ENCODE results near the gene SPRY4. TPM values are rescaled to one million over a fixed set of nuclear protein-coding genes. Genes with fewer than 3 reads are reported as not detected.
"Not testable (repeated sequence)": the region's sequence is repeated elsewhere in the genome, so short reads cannot be mapped to it uniquely, and the experiment has no call there.

The SPRY4 gene
- total RNA-seq, 1 donor from 2014 or later: 16.7 TPM

- DNase-seq (ENCODE audit: low spot score): no peak
Measured at GRCh38 chr5:142295084-142295758, 29.6 kb downstream of the SPRY4 start.

- no peak for DNase-seq (ENCODE audit: low spot score)
Measured at GRCh38 chr5:142293486-142293885, 31.3 kb downstream of the SPRY4 start.

- no peak for DNase-seq (ENCODE audit: low spot score)
Measured at GRCh38 chr5:142292808-142293207, 32.0 kb downstream of the SPRY4 start.

GRCh38 chr5:142292249-142292648 is 32.6 kb downstream of the SPRY4 start:
- no peak for DNase-seq (ENCODE audit: low spot score)

GRCh38 chr5:142290577-142291299 is 34.1 kb downstream of the SPRY4 start:
- DNase-seq (ENCODE audit: low spot score): no peak

- DNase-seq (ENCODE audit: low spot score): no peak
Measured at GRCh38 chr5:142289708-142290576, 34.9 kb downstream of the SPRY4 start.

- DNase-seq (ENCODE audit: low spot score): no peak
Measured at GRCh38 chr5:142287973-142288313, 36.9 kb downstream of the SPRY4 start.

- DNase-seq (ENCODE audit: low spot score): no peak
Measured at GRCh38 chr5:142287096-142287972, 37.5 kb downstream of the SPRY4 start.

- no peak for DNase-seq (ENCODE audit: low spot score)
Measured at GRCh38 chr5:142286111-142286510, 38.7 kb downstream of the SPRY4 start.

GRCh38 chr5:142283304-142283703 is 41.5 kb downstream of the SPRY4 start:
- DNase-seq (ENCODE audit: low spot score): peak; percentile 47

GRCh38 chr5:142281966-142282365 is 42.9 kb downstream of the SPRY4 start:
- no peak for DNase-seq (ENCODE audit: low spot score)

GRCh38 chr5:142281008-142281367 is 43.8 kb downstream of the SPRY4 start:
- DNase-seq (ENCODE audit: low spot score): no peak

- no peak for DNase-seq (ENCODE audit: low spot score)
Measured at GRCh38 chr5:142280066-142281007, 44.5 kb downstream of the SPRY4 start.

- DNase-seq (ENCODE audit: low spot score): no peak
Measured at GRCh38 chr5:142278627-142279026, 46.2 kb downstream of the SPRY4 start.

GRCh38 chr5:142277796-142278195 is 47.0 kb downstream of the SPRY4 start:
- DNase-seq (ENCODE audit: low spot score): no peak

GRCh38 chr5:142276517-142276916 is 48.3 kb downstream of the SPRY4 start:
- no peak for DNase-seq (ENCODE audit: low spot score)

GRCh38 chr5:142275496-142275895 is 49.3 kb downstream of the SPRY4 start:
- no peak for DNase-seq (ENCODE audit: low spot score)

- not testable (repeated sequence) for DNase-seq (ENCODE audit: low spot score)
Measured at GRCh38 chr5:142272596-142272995, 52.2 kb downstream of the SPRY4 start.

GRCh38 chr5:142264084-142264483 is 60.7 kb downstream of the SPRY4 start:
- DNase-seq (ENCODE audit: low spot score): not testable (repeated sequence)

- no peak for DNase-seq (ENCODE audit: low spot score)
Measured at GRCh38 chr5:142263346-142263745, 61.5 kb downstream of the SPRY4 start.

Measured in ureter (tissue), 1 donor.